ENCODE data around the gene KRT17. TPM values are rescaled to one million over a fixed set of nuclear protein-coding genes. Genes with fewer than 3 reads are reported as not detected.

Gene KRT17
- 3.5 and 9.2 TPM in 2 replicates for total RNA-seq

GRCh38 chr17:41624208-41625101 is at the start of gene KRT17:
TSS of gene KRT17 (minus strand) at chr17:41624575. CDS start at chr17:41624509, 66 bp downstream.

DNA sequence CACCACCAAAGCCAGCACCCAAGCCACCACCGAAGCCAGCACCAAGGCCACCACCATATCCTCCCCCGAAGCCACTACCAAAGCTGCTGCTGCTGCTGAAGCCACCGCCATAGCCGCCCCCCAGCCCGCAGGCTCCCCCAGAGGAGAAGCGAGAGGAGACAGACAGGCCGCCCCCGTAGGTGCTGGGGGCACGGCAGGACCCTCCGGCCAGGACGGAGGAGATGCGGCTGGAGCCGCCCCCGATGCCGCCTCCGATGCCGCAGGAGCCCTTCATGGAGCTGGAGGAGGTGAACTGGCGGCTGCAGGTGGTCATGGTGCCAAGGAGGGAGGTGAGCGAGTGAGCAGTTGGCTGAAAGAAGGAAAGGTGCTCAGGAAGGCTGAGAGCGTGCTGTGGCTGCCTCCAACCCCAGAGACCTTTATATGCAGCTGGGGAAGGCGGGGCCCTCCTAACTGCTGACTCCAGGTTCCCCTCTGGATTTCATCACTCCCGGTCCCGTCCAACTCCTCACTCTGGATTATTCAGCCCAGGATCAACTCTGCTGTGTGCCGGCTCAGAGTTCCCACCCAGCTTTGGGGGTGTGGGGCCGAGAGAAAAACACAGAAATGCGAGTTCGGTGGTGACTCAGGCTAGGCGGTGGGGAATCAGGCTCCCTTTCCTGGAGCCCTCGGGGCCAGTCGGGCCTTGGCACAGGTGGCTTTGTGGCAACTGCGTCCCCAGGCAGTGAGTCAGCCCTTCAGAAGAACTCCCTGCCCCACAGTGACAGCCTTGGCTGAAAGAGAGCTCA is 11.8 kb downstream of the KRT17 start, which contains the start of gene KRT16:
Gene KRT16 (minus strand): TSS at position 392 of the 785 bp plus-strand sequence. CDS start 79 bp downstream, at position 313.

DNA sequence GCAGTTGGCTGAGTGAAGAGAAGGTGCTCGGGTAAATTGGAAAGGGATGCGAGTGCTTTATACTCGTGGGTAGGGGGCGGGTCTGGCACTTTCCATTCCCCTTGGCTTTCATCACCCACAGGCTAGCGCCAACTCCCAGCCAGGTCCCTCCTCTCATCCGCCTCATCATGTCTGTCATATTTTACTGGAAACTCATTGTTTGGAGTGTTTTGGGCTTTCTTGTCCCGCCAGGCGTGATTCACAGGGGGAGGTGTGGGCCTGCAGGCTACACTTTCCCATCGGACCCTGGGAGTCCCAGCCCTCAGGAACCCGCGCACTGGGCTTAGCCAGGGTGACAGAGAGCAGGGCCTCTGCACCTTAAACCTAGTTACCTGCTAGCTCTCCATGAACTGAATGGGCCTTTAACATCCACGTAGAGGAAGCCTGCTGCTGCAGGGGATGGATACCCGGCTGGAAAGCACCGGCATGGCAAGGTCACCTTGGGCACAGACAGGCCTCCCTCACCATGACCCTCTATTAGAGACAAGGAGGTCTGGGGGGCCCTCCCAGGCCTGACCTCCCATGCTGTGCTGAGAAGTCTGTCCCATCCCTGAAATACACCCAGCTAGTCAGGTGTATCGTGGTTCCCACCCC is 37.4 kb downstream of the KRT17 start, which contains the start of gene KRT14:
Gene KRT14 (minus strand): TSS at position 33 of the 633 bp plus-strand sequence. CDS start 61 bp downstream, outside the sequence.

GRCh38 chr17:41571561-41572434 is 52.6 kb downstream of the KRT17 start, which contains the start of gene KRT9:
TSS of gene KRT9 (minus strand) at chr17:41572059. CDS start at chr17:41571992, 67 bp downstream.

Other genes with a start within 250 kb of the KRT17 start
- 115 and 121 TPM in 2 replicates for gene KRT34, start 242.3 kb downstream of the KRT17 start, total RNA-seq
- not detected in 2 replicates for gene KRT31, start 227.0 kb downstream of the KRT17 start, total RNA-seq
- gene KRT37, start 200.0 kb downstream of the KRT17 start, total RNA-seq: 0.71 TPM in 1 of 2 replicates, not detected in the other
- gene KRT38, start 183.6 kb downstream of the KRT17 start, total RNA-seq: 0.18 TPM in 1 of 2 replicates, not detected in the other
- 0.18 TPM in 1 of 2 replicates, not detected in the other for gene KRT32, start 157.2 kb downstream of the KRT17 start, total RNA-seq
- not detected in 2 replicates for gene KRT35, start 143.4 kb downstream of the KRT17 start, total RNA-seq
- not detected in 2 replicates for gene KRT36, start 134.7 kb downstream of the KRT17 start, total RNA-seq
- 0.35 TPM in 1 of 2 replicates, not detected in the other for gene KRT13, start 119.0 kb downstream of the KRT17 start, total RNA-seq
- gene KRT15, start 105.7 kb downstream of the KRT17 start, total RNA-seq: 5.3 and 13.8 TPM in 2 replicates
- 631 and 654 TPM in 2 replicates for gene KRT19, start 96.3 kb downstream of the KRT17 start, total RNA-seq
- not detected in 2 replicates for gene KRT9, start 52.5 kb downstream of the KRT17 start, total RNA-seq
- gene KRT14, start 37.7 kb downstream of the KRT17 start, total RNA-seq: not detected in 2 replicates
- not detected in 2 replicates for gene KRT16, start 11.8 kb downstream of the KRT17 start, total RNA-seq
- 61.0 and 63.1 TPM in 2 replicates for gene EIF1, start 64.3 kb upstream of the KRT17 start, total RNA-seq
- gene GAST, start 87.8 kb upstream of the KRT17 start, total RNA-seq: not detected in 2 replicates
- gene HAP1, start 110.1 kb upstream of the KRT17 start, total RNA-seq: not detected in 2 replicates
- 19.0 and 26.9 TPM in 2 replicates for gene JUP, start 162.1 kb upstream of the KRT17 start, total RNA-seq
- gene P3H4, start 187.4 kb upstream of the KRT17 start, total RNA-seq: 59.5 and 95.4 TPM in 2 replicates
- 319 and 330 TPM in 2 replicates for gene FKBP10, start 188.4 kb upstream of the KRT17 start, total RNA-seq
- 45.3 and 47.9 TPM in 2 replicates for gene NT5C3B, start 211.7 kb upstream of the KRT17 start, total RNA-seq
- under 0.01 TPM in 1 of 2 replicates, not detected in the other for gene KLHL10, start 213.2 kb upstream of the KRT17 start, total RNA-seq
- 11.5 and 13.5 TPM in 2 replicates for gene KLHL11, start 240.8 kb upstream of the KRT17 start, total RNA-seq

All from myometrial cell (primary cell).